HepG2 (cell line): ENCODE data around the gene TBX5. TPM values are rescaled to one million over a fixed set of nuclear protein-coding genes. Genes with fewer than 3 reads are reported as not detected.

ENCODE experiments used
- ATAC-seq: fragments of 200-7000 bp; cut with Tn5 transposase; 3 replicates; pipeline ENCODE4 v1.9.1; 2020; ENCODE audit warnings: mild to moderate bottlenecking, moderate library complexity
- BruUV-seq: library from RNA; stranded (reverse); fragments of 400-500 nt; replicated peaks from 2 replicates; lab custom pipeline; 2021; lab: Mats Ljungman, UMichigan
- CTCF ChIA-PET: fragments of 300-600 bp; formaldehyde crosslinking; extraction: SDS; loops from one replicate; lab custom pipeline; 2021; ENCODE audit warnings: low total read pairs, inconsistent platforms, low intra/inter-chr PET ratio; lab: Yijun Ruan, JAX
- POLR2A ChIA-PET: fragments of 350-600 bp; sonication (Branson Sonifier 250); formaldehyde crosslinking; loops from one replicate; lab custom pipeline; 2020; ENCODE audit warnings: antibody characterized with exemption, inconsistent platforms; lab: Yijun Ruan, JAX
- DNase-seq: peaks from one replicate; pipeline ENCODE4 v3.0.0-alpha.2; 2015; ENCODE audit warnings: low spot score
- FAIRE-seq: peaks from 3 replicates; lab custom pipeline; 2011; peaks lifted over from hg19 to GRCh38; lab: Jason Lieb, UNC
- H2AFZ ChIP-seq: one replicate; pipeline ENCODE4 v1.6.1; 2011; ENCODE audit warnings: low read length, inconsistent platforms
- H3K27ac ChIP-seq: fragments of 300-600 bp; 3 replicates; pipeline ENCODE4 v1.8.0; 2011; ENCODE audit warnings: mixed run types, mild to moderate bottlenecking, mixed read lengths, low read length, inconsistent platforms; ENCODE audit not compliant: insufficient read depth; ENCODE audit errors: extremely low read length
- H3K27me3 ChIP-seq, 2 experiments: fragments of 200-600 bp in 1 of 2; 2 replicates in 1 of 2; 3 replicates in 1 of 2; pipeline versions ENCODE4 v1.6.0 to v1.8.0; 2011; ENCODE audit warnings: low read length in 2 of 2, mild to moderate bottlenecking in 2 of 2, moderate library complexity in 2 of 2, inconsistent platforms in 1 of 2; ENCODE audit not compliant: insufficient read depth in 2 of 2, control insufficient read depth in 1 of 2
- H3K36me3 ChIP-seq, 2 experiments: fragments of 200-600 bp in 1 of 2; replicated peaks in 1 of 2; 2 replicates in 1 of 2; 3 replicates in 1 of 2; pipeline versions ENCODE4 v1.5.1 to v1.8.0; 2011; ENCODE audit warnings: low read length in 2 of 2, inconsistent platforms in 1 of 2; ENCODE audit not compliant: insufficient read depth in 2 of 2, control insufficient read depth in 1 of 2
- H3K4me1 ChIP-seq: 2 replicates; pipeline ENCODE4 v1.5.1; 2012; ENCODE audit warnings: low read length, inconsistent platforms; ENCODE audit not compliant: insufficient read depth
- H3K4me2 ChIP-seq: 2 replicates; pipeline ENCODE4 v1.6.0; 2011; ENCODE audit warnings: low read depth, low read length, inconsistent platforms
- H3K4me3 ChIP-seq, 3 experiments: fragments of 200-600 bp in 1 of 3; sonication (generic), shearing (Covaris generic) in 1 of 3; replicated peaks in 1 of 3; 2 replicates each; pipeline ENCODE4 v1.5.1; 2011 to 2016; ENCODE audit warnings: low read length in 3 of 3, inconsistent platforms in 2 of 3, low read depth in 2 of 3, mild to moderate bottlenecking in 2 of 3, control low read depth in 1 of 3, mixed read lengths in 1 of 3; ENCODE audit not compliant: insufficient read depth in 1 of 3
- H3K79me2 ChIP-seq: one replicate; pipeline ENCODE4 v1.6.1; 2011; ENCODE audit warnings: low read length, inconsistent platforms; ENCODE audit not compliant: insufficient read depth
- H3K9ac ChIP-seq: 2 replicates; pipeline ENCODE4 v1.6.0; 2011; ENCODE audit warnings: mild to moderate bottlenecking, low read depth, low read length, inconsistent platforms; ENCODE audit not compliant: insufficient read depth
- H3K9me3 ChIP-seq: 2 replicates; pipeline ENCODE4 v1.5.1; 2012; ENCODE audit warnings: mild to moderate bottlenecking, low read length
- H4K20me1 ChIP-seq: 2 replicates; pipeline ENCODE4 v1.6.0; 2011; ENCODE audit warnings: inconsistent platforms, mild to moderate bottlenecking, low read length, moderate library complexity; ENCODE audit not compliant: insufficient read depth
- ARNT ChIP-seq: fragments of 450-650 bp; IDR thresholded peaks from 2 replicates; pipeline ENCODE4 v1.6.1; 2017
- EP300 ChIP-seq, 3 experiments: sonication (generic) in 1 of 3; formaldehyde crosslinking in 1 of 3; IDR thresholded peaks; 2 replicates each; pipeline versions ENCODE4 v1.5.1 to v1.6.1; 2011 to 2020; ENCODE audit warnings: low read depth in 2 of 3, low read length in 2 of 3, borderline replicate concordance in 1 of 3, improper control_type of control experiment in 1 of 3, mild to moderate bottlenecking in 1 of 3, missing genetic modification reagents in 1 of 3, moderate library complexity in 1 of 3
- ESRRA ChIP-seq: sonication (generic); formaldehyde crosslinking; IDR thresholded peaks from 2 replicates; pipeline ENCODE4 v1.5.1; 2020; ENCODE audit warnings: mild to moderate bottlenecking, low read depth, missing genetic modification reagents
- HNF4A ChIP-seq: sonication (generic); formaldehyde crosslinking; IDR thresholded peaks from 2 replicates; pipeline ENCODE4 v1.4.0; 2020; ENCODE audit warnings: missing genetic modification reagents
- RBM22 ChIP-seq: fragments of 200-400 bp; formaldehyde crosslinking; optimal IDR thresholded peaks from 2 replicates; pipeline ENCODE3; 2017; ENCODE audit warnings: mild to moderate bottlenecking, low read length, moderate library complexity
- SMAD1 ChIP-seq: sonication (generic); formaldehyde crosslinking; IDR thresholded peaks from 2 replicates; pipeline ENCODE4 v1.4.0; 2020; ENCODE audit warnings: missing genetic modification reagents, low read depth, mild to moderate bottlenecking, borderline replicate concordance
- ZNF766 ChIP-seq: sonication (generic); formaldehyde crosslinking; IDR thresholded peaks from 2 replicates; pipeline ENCODE4 v1.5.0; 2020; ENCODE audit warnings: missing genetic modification reagents, borderline replicate concordance
- ZNF777 ChIP-seq: sonication (generic); formaldehyde crosslinking; IDR thresholded peaks from 2 replicates; pipeline ENCODE4 v1.4.0; 2020; ENCODE audit warnings: missing genetic modification reagents
- ZNF781 ChIP-seq: sonication (generic); formaldehyde crosslinking; IDR thresholded peaks from 2 replicates; pipeline ENCODE4 v1.5.1; 2020; ENCODE audit warnings: borderline replicate concordance, mild to moderate bottlenecking, missing genetic modification reagents; ENCODE audit errors: not compliant biosample characterization
- ZNF879 ChIP-seq: sonication (generic); formaldehyde crosslinking; IDR thresholded peaks from 2 replicates; pipeline ENCODE4 v1.8.1; 2023; ENCODE audit warnings: missing genetic modification reagents
- WGBS: methylation state at CpG from one replicate; pipeline ENCODE4 v1.1.6; 2017; ENCODE audit warnings: low lambda C conversion rate; 5-methylcytosine and 5-hydroxymethylcytosine counted together
- in situ Hi-C: cut with HindIII; loops from 2 replicates; pipeline ENCODE4 v1.10.0; 2017; ENCODE audit warnings: low pct_unique_long_range_greater_than_20kb; ENCODE audit not compliant: extremely low pct_ligation_motif_present
- intact Hi-C: fragments of 100-400 bp; cut with micrococcal nuclease; formaldehyde crosslinking; loops from one replicate; pipeline ENCODE4 v1.10.0; 2022; ENCODE audit not compliant: unreplicated experiment
- polyA plus RNA-seq, 8 experiments: library from polyadenylated mRNA; depleted of rRNA in 3 of 8; stranded (reverse) in 7 of 8; unstranded in 1 of 8; fragments of >200 nt; fragmentation: Illumina TruSeq in 4 of 8; extraction: Trizol in 4 of 8; gene quantifications; 2 replicates each; pipeline versions ENCODE4 v1.2.1 to v1.2.3, GENCODE V29; 2011 to 2016; ENCODE audit warnings: low read depth in 4 of 8, missing spikeins in 1 of 8, mixed read lengths in 1 of 8; ENCODE audit not compliant: insufficient read depth in 1 of 8
- total RNA-seq, 5 experiments: library from RNA; depleted of rRNA; stranded (reverse); fragments of >200 nt; fragmentation: Illumina TruSeq; extraction: Trizol; gene quantifications; 2 replicates each; pipeline ENCODE4 v1.2.3, GENCODE V29; 2016; ENCODE audit warnings: low read depth in 1 of 5
- TF ChIP-seq, protein P1 (sequence below): sonication (generic); formaldehyde crosslinking; IDR thresholded peaks from 2 replicates; pipeline ENCODE4 v1.8.0; 2022; ENCODE audit warnings: missing genetic modification reagents, low read depth, mild to moderate bottlenecking, borderline replicate concordance
- TF ChIP-seq, protein P2 (sequence below): sonication (generic); formaldehyde crosslinking; IDR thresholded peaks from 2 replicates; pipeline ENCODE4 v1.4.0; 2020; ENCODE audit warnings: missing genetic modification reagents
- TF ChIP-seq, protein P3 (sequence below): sonication (generic); formaldehyde crosslinking; conservative IDR thresholded peaks from 2 replicates; pipeline ENCODE4 v1.4.0; 2020; ENCODE audit warnings: missing genetic modification reagents
- TF ChIP-seq, protein P4 (sequence below): sonication (generic); formaldehyde crosslinking; IDR thresholded peaks from 2 replicates; pipeline ENCODE4 v1.4.0; 2020; ENCODE audit warnings: missing genetic modification reagents, mild to moderate bottlenecking, borderline replicate concordance
- TF ChIP-seq, protein P5 (sequence below): sonication (generic); formaldehyde crosslinking; IDR thresholded peaks from 2 replicates; pipeline ENCODE4 v1.8.1; 2022; ENCODE audit warnings: low read depth, mild to moderate bottlenecking, missing genetic modification reagents
- TF ChIP-seq, protein P6 (sequence below): sonication (generic); formaldehyde crosslinking; IDR thresholded peaks from 2 replicates; pipeline ENCODE4 v1.8.0; 2022; ENCODE audit warnings: mild to moderate bottlenecking, missing genetic modification reagents, borderline replicate concordance

The TBX5 gene
- total and polyA plus RNA-seq, 2 of the 13 experiments (the other 11 are each of a cell fraction or from before 2014, with no cell fraction given): not detected

DNA sequence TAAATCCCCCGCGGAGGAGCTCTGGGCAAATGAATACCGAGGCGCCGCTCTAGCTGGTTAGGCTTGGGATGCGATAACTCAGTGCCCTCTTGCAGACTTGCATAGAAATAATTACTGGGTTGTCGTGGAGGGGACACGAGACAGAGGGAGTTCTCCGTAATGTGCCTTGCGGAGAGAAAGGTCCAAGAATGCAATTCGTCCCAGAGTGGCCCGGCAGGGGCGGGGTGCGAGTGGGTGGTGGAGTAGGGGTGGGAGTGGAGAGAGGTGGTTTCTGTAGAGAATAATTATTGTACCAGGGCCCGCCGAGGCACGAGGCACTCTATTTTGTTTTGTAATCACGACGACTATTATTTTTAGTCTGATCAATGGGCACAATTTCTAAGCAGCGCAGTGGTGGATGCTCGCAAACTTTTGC lies 2.5 kb upstream of the TBX5 start:
- no peaks in the 10 kb centered on the region for H3K4me1 ChIP-seq
- ChIA-PET CTCF (no interaction called here), POLR2A (no interaction called here)
- no peaks in the 10 kb centered on the region for H3K36me3 ChIP-seq
- H4K20me1 ChIP-seq: no peaks in the 10 kb centered on the region
- 56% methylated on average over 21 of the region's 21 CpGs for WGBS
- no peak for FAIRE-seq
- no TSS peak for BruUV-seq
- DNase-seq: no peak
- no peak overlapping the region for H3K4me3 ChIP-seq
- no peak overlapping the region for H3K9ac ChIP-seq
- no peak overlapping the region for H3K4me2 ChIP-seq
- H3K9me3 ChIP-seq: no peaks in the 10 kb centered on the region
- H2AFZ ChIP-seq: no peak overlapping the region
- H3K27me3 ChIP-seq: peaks cover 4 to 87% of the 10 kb centered on the region in 2 experiments
- no peak for ATAC-seq
- intact Hi-C loops: no loop called here
- in situ Hi-C loops: no loop called here
- no peaks in the 10 kb centered on the region for H3K79me2 ChIP-seq
- TF ChIP-seq, protein P1, sequence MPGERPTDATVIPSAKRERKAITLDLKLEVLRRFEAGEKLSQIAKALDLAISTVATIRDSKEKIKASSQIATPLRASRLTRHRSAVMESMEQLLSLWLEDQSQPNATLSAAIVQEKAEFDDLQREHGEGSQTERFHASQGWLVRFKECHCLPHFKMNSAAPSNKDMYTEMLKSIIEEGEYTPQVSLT (CRISPR knock-in tag): no peak
- no peak for TF ChIP-seq ESRRA (CRISPR knock-in tag)
- TF ChIP-seq, protein P2, sequence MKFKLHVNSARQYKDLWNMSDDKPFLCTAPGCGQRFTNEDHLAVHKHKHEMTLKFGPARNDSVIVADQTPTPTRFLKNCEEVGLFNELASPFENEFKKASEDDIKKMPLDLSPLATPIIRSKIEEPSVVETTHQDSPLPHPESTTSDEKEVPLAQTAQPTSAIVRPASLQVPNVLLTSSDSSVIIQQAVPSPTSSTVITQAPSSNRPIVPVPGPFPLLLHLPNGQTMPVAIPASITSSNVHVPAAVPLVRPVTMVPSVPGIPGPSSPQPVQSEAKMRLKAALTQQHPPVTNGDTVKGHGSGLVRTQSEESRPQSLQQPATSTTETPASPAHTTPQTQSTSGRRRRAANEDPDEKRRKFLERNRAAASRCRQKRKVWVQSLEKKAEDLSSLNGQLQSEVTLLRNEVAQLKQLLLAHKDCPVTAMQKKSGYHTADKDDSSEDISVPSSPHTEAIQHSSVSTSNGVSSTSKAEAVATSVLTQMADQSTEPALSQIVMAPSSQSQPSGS (CRISPR knock-in tag): no peak
- TF ChIP-seq ZNF781 (CRISPR knock-in tag): no peak
- no peak for TF ChIP-seq SMAD1 (CRISPR knock-in tag)
- TF ChIP-seq, protein P3, sequence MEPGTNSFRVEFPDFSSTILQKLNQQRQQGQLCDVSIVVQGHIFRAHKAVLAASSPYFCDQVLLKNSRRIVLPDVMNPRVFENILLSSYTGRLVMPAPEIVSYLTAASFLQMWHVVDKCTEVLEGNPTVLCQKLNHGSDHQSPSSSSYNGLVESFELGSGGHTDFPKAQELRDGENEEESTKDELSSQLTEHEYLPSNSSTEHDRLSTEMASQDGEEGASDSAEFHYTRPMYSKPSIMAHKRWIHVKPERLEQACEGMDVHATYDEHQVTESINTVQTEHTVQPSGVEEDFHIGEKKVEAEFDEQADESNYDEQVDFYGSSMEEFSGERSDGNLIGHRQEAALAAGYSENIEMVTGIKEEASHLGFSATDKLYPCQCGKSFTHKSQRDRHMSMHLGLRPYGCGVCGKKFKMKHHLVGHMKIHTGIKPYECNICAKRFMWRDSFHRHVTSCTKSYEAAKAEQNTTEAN: no peak
- no peak for TF ChIP-seq ZNF777
- TF ChIP-seq, protein P4, sequence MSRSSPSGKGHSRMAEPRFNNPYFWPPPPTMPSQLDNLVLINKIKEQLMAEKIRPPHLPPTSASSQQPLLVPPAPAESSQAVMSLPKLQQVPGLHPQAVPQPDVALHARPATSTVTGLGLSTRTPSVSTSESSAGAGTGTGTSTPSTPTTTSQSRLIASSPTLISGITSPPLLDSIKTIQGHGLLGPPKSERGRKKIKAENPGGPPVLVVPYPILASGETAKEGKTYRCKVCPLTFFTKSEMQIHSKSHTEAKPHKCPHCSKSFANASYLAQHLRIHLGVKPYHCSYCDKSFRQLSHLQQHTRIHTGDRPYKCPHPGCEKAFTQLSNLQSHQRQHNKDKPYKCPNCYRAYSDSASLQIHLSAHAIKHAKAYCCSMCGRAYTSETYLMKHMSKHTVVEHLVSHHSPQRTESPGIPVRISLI: no peak
- TF ChIP-seq, protein P5, sequence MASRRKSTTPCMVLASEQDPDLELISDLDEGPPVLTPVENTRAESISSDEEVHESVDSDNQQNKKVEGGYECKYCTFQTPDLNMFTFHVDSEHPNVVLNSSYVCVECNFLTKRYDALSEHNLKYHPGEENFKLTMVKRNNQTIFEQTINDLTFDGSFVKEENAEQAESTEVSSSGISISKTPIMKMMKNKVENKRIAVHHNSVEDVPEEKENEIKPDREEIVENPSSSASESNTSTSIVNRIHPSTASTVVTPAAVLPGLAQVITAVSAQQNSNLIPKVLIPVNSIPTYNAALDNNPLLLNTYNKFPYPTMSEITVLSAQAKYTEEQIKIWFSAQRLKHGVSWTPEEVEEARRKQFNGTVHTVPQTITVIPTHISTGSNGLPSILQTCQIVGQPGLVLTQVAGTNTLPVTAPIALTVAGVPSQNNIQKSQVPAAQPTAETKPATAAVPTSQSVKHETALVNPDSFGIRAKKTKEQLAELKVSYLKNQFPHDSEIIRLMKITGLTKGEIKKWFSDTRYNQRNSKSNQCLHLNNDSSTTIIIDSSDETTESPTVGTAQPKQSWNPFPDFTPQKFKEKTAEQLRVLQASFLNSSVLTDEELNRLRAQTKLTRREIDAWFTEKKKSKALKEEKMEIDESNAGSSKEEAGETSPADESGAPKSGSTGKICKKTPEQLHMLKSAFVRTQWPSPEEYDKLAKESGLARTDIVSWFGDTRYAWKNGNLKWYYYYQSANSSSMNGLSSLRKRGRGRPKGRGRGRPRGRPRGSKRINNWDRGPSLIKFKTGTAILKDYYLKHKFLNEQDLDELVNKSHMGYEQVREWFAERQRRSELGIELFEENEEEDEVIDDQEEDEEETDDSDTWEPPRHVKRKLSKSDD (CRISPR knock-in tag): no peak
- TF ChIP-seq RBM22: no peak
- TF ChIP-seq ZNF879 (CRISPR knock-in tag): no peak
- TF ChIP-seq HNF4A (CRISPR knock-in tag): no peak
- TF ChIP-seq, protein P6, sequence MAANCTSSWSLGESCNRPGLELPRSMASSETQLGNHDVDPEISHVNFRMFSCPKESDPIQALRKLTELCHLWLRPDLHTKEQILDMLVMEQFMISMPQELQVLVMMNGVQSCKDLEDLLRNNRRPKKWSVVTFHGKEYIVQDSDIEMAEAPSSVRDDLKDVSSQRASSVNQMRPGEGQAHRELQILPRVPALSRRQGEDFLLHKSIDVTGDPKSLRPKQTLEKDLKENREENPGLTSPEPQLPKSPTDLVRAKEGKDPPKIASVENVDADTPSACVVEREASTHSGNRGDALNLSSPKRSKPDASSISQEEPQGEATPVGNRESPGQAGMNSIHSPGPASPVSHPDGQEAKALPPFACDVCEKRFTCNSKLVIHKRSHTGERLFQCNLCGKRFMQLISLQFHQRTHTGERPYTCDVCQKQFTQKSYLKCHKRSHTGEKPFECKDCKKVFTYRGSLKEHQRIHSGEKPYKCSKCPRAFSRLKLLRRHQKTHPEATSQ (CRISPR knock-in tag): no peak
- no peak for TF ChIP-seq ARNT
- TF ChIP-seq EP300 (IDR thresholded peaks at IDR 0.05; ENCODE audit: low read depth in 2 of 2, low read length in 2 of 2): no peak
- TF ChIP-seq EP300 (CRISPR knock-in tag; IDR thresholded peaks at IDR 0.05; ENCODE audit: borderline replicate concordance): no peak
- TF ChIP-seq ZNF766 (CRISPR knock-in tag): no peak
- H3K27ac ChIP-seq: no peak overlapping the region
